MM.1S (cell line): ENCODE measurements around the gene ADCY10.

ENCODE experiments used
- DNase-seq: peaks from one replicate; pipeline ENCODE4 v3.0.0-alpha.2; 2015
- H2AFZ ChIP-seq: fragments of 300-600 bp; sonication (generic); 2 replicates; pipeline ENCODE4 v1.6.0; 2016; ENCODE audit warnings: antibody characterized with exemption, low read length
- H3F3A ChIP-seq: fragments of 300-600 bp; sonication (generic); 2 replicates; pipeline ENCODE4 v1.6.1; 2016; ENCODE audit warnings: mild to moderate bottlenecking, antibody characterized with exemption, low read length, moderate library complexity, mixed read lengths; ENCODE audit not compliant: insufficient read depth
- H3K27ac ChIP-seq: fragments of 300-600 bp; sonication (generic); 2 replicates; pipeline ENCODE4 v1.5.1; 2016; ENCODE audit warnings: mild to moderate bottlenecking, low read length
- H3K27me3 ChIP-seq: fragments of 300-600 bp; sonication (generic); replicated peaks from 2 replicates; pipeline ENCODE4 v1.6.0; 2016; ENCODE audit warnings: low read length; ENCODE audit not compliant: insufficient read depth
- H3K36me3 ChIP-seq: fragments of 300-600 bp; sonication (generic); replicated peaks from 2 replicates; pipeline ENCODE4 v1.6.1; 2016; ENCODE audit warnings: mild to moderate bottlenecking, low read length, mixed read lengths; ENCODE audit not compliant: insufficient read depth
- H3K4me1 ChIP-seq: fragments of 300-600 bp; sonication (generic); 2 replicates; pipeline ENCODE4 v1.6.1; 2016; ENCODE audit warnings: low read length, mixed read lengths
- H3K4me2 ChIP-seq: fragments of 300-600 bp; sonication (generic); 2 replicates; pipeline ENCODE4 v1.6.0; 2016; ENCODE audit warnings: low read depth, low read length
- H3K4me3 ChIP-seq: fragments of 300-600 bp; sonication (generic); 2 replicates; pipeline ENCODE4 v1.5.1; 2016; ENCODE audit warnings: low read length, mixed read lengths
- H3K79me2 ChIP-seq: fragments of 300-600 bp; sonication (generic); 2 replicates; pipeline ENCODE4 v1.6.1; 2016; ENCODE audit warnings: mixed run types, low read length, mixed read lengths
- H3K9ac ChIP-seq: fragments of 300-600 bp; sonication (generic); 2 replicates; pipeline ENCODE4 v1.6.1; 2016; ENCODE audit warnings: low read length, mixed read lengths
- H3K9me2 ChIP-seq: fragments of 300-600 bp; sonication (generic); replicated peaks from 2 replicates; pipeline ENCODE4 v1.6.1; 2016; ENCODE audit warnings: mild to moderate bottlenecking, low read length, mixed read lengths; ENCODE audit not compliant: insufficient read depth
- H3K9me3 ChIP-seq: fragments of 300-600 bp; sonication (generic); replicated peaks from 2 replicates; pipeline ENCODE4 v1.6.1; 2016; ENCODE audit warnings: mild to moderate bottlenecking, low read length, mixed read lengths; ENCODE audit not compliant: insufficient read depth
- H4K20me1 ChIP-seq: fragments of 300-600 bp; sonication (generic); 2 replicates; pipeline ENCODE4 v1.6.1; 2016; ENCODE audit warnings: mild to moderate bottlenecking, low read length, moderate library complexity, mixed read lengths; ENCODE audit not compliant: insufficient read depth
- CTCF ChIP-seq: fragments of 300-600 bp; sonication (generic); IDR thresholded peaks from 2 replicates; pipeline ENCODE4 v1.5.1; 2016; ENCODE audit warnings: antibody characterized with exemption, low read length, mixed read lengths
- EZH2 ChIP-seq: fragments of 300-600 bp; sonication (generic); optimal IDR thresholded peaks from 2 replicates; pipeline ENCODE3; 2017; ENCODE audit warnings: low read depth, mild to moderate bottlenecking, antibody characterized with exemption, low read length, mixed read lengths
- EZH2phosphoT487 ChIP-seq: fragments of 300-600 bp; sonication (generic); IDR thresholded peaks from 2 replicates; pipeline ENCODE4 v1.6.1; 2018; ENCODE audit warnings: antibody characterized with exemption, low read length

ADCY10 gene

GRCh38 chr1:167842872-167843271 lies 71.1 kb downstream of the ADCY10 start:
- Histone ChIP-seq H3K27ac (no peak overlapping the region), H3K9me3 (no peaks in the 10 kb centered on the region), H3K4me1 (no peaks in the 10 kb centered on the region), H3K4me3 (no peak overlapping the region), H3K27me3 (no peaks in the 10 kb centered on the region), H2AFZ (no peak overlapping the region), H4K20me1 (no peaks in the 10 kb centered on the region), H3F3A (no peaks in the 10 kb centered on the region), H3K36me3 (no peaks in the 10 kb centered on the region), H3K79me2 (no peaks in the 10 kb centered on the region), H3K9ac (no peak overlapping the region), H3K9me2 (no peaks in the 10 kb centered on the region), H3K4me2 (no peak overlapping the region)
- no peak for DNase-seq
- TF ChIP-seq EZH2phosphoT487 (no peak), CTCF (no peak), EZH2 (no peak)

GRCh38 chr1:167841530-167841929 lies 72.4 kb downstream of the ADCY10 start:
- Histone ChIP-seq H3K27ac (no peak overlapping the region), H3K79me2 (no peaks in the 10 kb centered on the region), H3K9me3 (no peaks in the 10 kb centered on the region), H3F3A (no peaks in the 10 kb centered on the region), H4K20me1 (no peaks in the 10 kb centered on the region), H3K4me2 (no peak overlapping the region), H2AFZ (no peak overlapping the region), H3K9ac (no peak overlapping the region), H3K27me3 (no peaks in the 10 kb centered on the region), H3K4me3 (no peak overlapping the region), H3K36me3 (no peaks in the 10 kb centered on the region), H3K4me1 (no peaks in the 10 kb centered on the region), H3K9me2 (no peaks in the 10 kb centered on the region)
- DNase-seq, result no peak
- TF ChIP-seq EZH2phosphoT487, result no peak

DNA sequence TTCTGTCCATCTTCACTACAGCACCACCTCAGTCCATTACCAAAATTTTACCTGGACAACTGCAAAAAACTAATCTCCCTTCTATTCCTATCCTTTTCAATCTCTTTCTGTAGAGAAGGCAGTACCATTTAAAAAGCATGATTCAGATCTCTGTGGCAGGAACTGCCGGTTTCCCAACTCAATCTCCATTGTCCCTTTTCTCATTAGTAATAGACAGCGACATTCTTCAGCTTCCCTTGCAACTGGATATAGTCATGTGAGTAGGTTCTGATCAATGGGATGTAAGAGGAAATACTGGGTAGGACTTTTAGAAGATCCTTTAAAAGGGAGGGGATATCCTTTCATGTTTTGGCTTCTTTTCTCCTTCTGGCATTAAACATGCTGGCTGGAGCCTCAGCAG lies 74.9 kb downstream of the ADCY10 start:
- no peak for TF ChIP-seq EZH2phosphoT487
- no peak for TF ChIP-seq EZH2
- no peak for TF ChIP-seq CTCF
- H3K36me3 ChIP-seq, result no peaks in the 10 kb centered on the region
- H3K4me2 ChIP-seq, result no peak overlapping the region
- no peaks in the 10 kb centered on the region for H3K4me1 ChIP-seq
- H3K79me2 ChIP-seq, result no peaks in the 10 kb centered on the region
- no peak overlapping the region for H3K4me3 ChIP-seq
- no peak overlapping the region for H3K9ac ChIP-seq
- no peaks in the 10 kb centered on the region for H4K20me1 ChIP-seq
- H3K27ac ChIP-seq, result no peak overlapping the region
- H3K9me3 ChIP-seq, result no peaks in the 10 kb centered on the region
- no peaks in the 10 kb centered on the region for H3K9me2 ChIP-seq
- no peaks in the 10 kb centered on the region for H3F3A ChIP-seq
- no peak overlapping the region for H2AFZ ChIP-seq
- H3K27me3 ChIP-seq, result no peaks in the 10 kb centered on the region
- DNase-seq, result no peak

GRCh38 chr1:167837326-167837725 lies 76.6 kb downstream of the ADCY10 start:
- H3K79me2 ChIP-seq, result no peaks in the 10 kb centered on the region
- no peaks in the 10 kb centered on the region for H3K36me3 ChIP-seq
- H3K4me3 ChIP-seq, result no peak overlapping the region
- no peaks in the 10 kb centered on the region for H3K4me1 ChIP-seq
- H3K4me2 ChIP-seq, result no peak overlapping the region
- H3F3A ChIP-seq, result no peaks in the 10 kb centered on the region
- H3K27me3 ChIP-seq, result no peaks in the 10 kb centered on the region
- H3K9me2 ChIP-seq, result no peaks in the 10 kb centered on the region
- TF ChIP-seq CTCF, result no peak
- no peak for TF ChIP-seq EZH2
- TF ChIP-seq EZH2phosphoT487, result no peak
- no peak overlapping the region for H3K27ac ChIP-seq
- no peaks in the 10 kb centered on the region for H4K20me1 ChIP-seq
- no peaks in the 10 kb centered on the region for H3K9me3 ChIP-seq
- no peak overlapping the region for H3K9ac ChIP-seq
- no peak for DNase-seq
- H2AFZ ChIP-seq, result no peak overlapping the region
